Fibroblast of the aortic adventitia (primary cell): ENCODE measurements around the gene RFC2. TPM values are rescaled to one million over a fixed set of nuclear protein-coding genes. Genes with fewer than 3 reads are reported as not detected.

Experiments used
- DNase-seq: peaks from one replicate; pipeline ENCODE4 v3.0.0-alpha.2; 2010; ENCODE audit warnings: low read depth
- H3K4me3 ChIP-seq: 2 replicates; pipeline ENCODE4 v1.5.1; 2011; ENCODE audit warnings: low read depth, mild to moderate bottlenecking, control low read depth, low read length, moderate library complexity
- CTCF ChIP-seq: IDR thresholded peaks from 2 replicates; pipeline ENCODE4 v1.5.1; 2011; ENCODE audit warnings: mild to moderate bottlenecking, low read length, control low read depth, inconsistent platforms; ENCODE audit not compliant: insufficient read depth
- total RNA-seq: library from RNA; depleted of rRNA; stranded (reverse); fragments of >200 nt; gene quantifications from 2 replicates; pipeline ENCODE4 v1.2.3, GENCODE V29; 2012; ENCODE audit warnings: low replicate concordance

The RFC2 gene
- total RNA-seq, 1 donor: 39.0 TPM

- peak; percentile 75 for DNase-seq
- peak within 1 kb of the TSS; percentile 85 for H3K4me3 ChIP-seq
- TF ChIP-seq CTCF: no peak
These were observed 34.9 kb upstream of the RFC2 start, which contains the start of gene CLIP2 for GRCh38 chr7:74289018-74289658. Gene CLIP2 (plus strand): TSS chr7:74289407. CDS start chr7:74317547, 28,140 bp downstream.

DNA sequence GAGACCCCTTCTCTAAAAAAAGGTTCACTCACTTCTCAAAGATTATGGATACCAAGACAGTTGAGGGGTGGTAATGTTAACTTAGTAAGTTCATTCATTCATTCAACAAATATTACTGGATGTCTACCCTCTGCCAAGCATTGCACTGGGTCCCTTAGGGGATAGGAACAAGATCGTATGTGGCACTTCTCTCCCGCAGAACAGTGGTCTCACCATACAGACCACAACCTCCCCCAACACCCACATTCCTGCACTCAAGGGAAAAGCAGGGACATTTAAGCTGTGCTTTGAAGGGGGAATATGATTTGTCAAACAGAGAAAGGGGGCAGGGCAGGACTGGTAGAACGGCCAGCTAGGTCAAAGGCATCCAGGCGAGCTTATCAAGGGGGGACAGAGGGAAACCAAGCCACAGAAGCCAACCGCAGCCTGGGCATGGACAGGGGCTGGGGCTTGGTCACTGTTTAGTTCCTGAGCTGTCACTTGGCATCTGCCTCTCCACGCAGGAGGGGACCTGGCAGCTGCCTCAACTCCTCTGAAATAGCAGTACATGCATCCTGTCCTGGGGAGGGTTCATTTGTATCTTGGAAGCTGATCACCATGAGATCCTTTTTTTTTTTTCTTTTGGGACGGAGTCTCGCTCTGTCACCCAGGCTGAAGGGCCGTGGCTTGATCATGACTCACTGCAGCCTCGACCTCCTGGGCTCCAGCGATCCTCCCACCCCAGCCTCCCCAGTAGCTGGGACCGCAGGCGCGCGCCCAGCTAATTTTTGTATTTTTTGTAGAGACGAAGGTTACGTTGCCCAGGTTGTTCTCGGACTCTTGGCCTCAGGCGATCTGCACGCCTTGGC, 34.1 kb upstream of the RFC2 start:
- H3K4me3 ChIP-seq: no peak overlapping the region
- TF ChIP-seq CTCF: no peak
- DNase-seq: no peak

DNA sequence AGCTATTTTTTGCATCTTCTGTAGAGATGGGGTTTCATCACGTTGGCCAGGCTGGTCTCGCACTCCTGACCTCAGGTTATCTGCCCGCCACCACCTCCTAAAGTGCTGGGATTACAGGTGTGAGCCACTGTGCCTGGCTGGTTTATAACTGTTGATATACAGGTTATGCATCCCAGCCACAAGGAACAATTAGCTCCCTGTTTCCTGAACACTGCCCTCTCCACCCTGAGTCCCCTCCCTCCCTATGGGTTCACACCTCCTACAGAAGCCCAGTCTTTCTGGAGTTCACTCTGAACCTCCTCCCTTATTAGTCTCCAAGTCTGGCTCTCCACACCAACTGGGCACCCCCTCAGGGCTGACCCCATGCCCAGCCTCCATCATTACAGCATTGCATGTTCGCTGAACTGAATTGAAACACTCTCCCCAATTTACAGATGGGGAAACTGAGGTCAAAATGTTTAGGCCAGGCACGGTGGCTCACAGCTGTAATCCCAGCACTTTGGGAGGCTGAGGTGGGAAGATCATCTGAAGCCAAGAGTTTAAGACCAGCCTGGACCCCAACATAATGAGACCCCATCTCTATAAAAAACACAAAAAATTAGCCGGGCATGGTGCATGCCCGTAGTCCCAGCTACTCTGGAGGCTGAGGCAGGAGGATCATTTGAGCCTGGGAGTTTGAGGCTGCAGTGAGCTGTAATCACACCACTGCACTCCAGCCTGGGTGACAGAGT, 33.3 kb upstream of the RFC2 start:
- H3K4me3 ChIP-seq: no peak overlapping the region
- DNase-seq: no peak
- no peak for TF ChIP-seq CTCF

GRCh38 chr7:74286131-74286530, 31.9 kb upstream of the RFC2 start:
- no peak for DNase-seq
- no peak overlapping the region for H3K4me3 ChIP-seq
- no peak for TF ChIP-seq CTCF

GRCh38 chr7:74284781-74285259, 30.6 kb upstream of the RFC2 start:
- TF ChIP-seq CTCF: no peak
- H3K4me3 ChIP-seq: no peak overlapping the region
- DNase-seq: no peak

- no peak overlapping the region for H3K4me3 ChIP-seq
- DNase-seq: no peak
- TF ChIP-seq CTCF: no peak
These were observed 29.8 kb upstream of the RFC2 start for GRCh38 chr7:74283858-74284447.
